ENCODE measurements around the gene EXOC1L. TPM values are rescaled to one million over a fixed set of nuclear protein-coding genes. Genes with fewer than 3 reads are reported as not detected.

Gene EXOC1L
- polyA plus RNA-seq, 2 of the 4 experiments (the other 2 are of a cell fraction) = not detected

DNA sequence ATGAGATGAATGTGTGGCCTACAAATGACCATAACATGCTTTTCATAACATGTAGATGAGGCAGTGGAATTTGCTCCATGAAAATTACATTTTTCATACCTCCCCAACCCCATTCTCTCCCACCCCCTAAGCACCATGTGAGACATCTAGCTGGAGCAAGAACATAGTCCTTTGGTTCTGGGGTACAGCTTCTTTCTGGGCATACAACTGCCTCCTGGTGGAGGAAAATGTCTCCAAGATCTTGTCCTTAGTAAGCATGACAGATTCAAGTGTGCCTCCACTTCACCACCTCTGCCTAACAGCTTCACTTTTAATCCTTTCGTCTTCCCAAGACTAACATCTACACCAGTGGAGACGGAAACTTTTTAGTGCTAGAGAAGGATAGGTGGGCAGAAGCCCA is 8.0 kb downstream of the EXOC1L start:
- 38% methylated on average over 2 of the region's 2 CpGs for whole genome bisulfite sequencing (ENCODE audit: missing lambda C conversion rate)
- H3K4me3 ChIP-seq = no peak overlapping the region
- ChIA-PET POLR2A (no interaction called here), CTCF (no interaction called here)
- no peaks in the 10 kb centered on the region for H3K9me3 ChIP-seq
- FAIRE-seq (no peak), ATAC-seq (no peak), DNase-seq (ENCODE audit: low read depth in 1 of 2, low spot score in 1 of 2) (no peak)
- H3K4me2 ChIP-seq = no peak overlapping the region
- H3K4me1 ChIP-seq = no peaks in the 10 kb centered on the region
- no peak overlapping the region for H3K27ac ChIP-seq
- TF ChIP-seq E2F6 (IDR thresholded peaks at IDR 0.05; ENCODE audit: borderline replicate concordance, low read depth) (no peak), NFE2L2 (conservative IDR thresholded peaks at IDR 0.05; ENCODE audit: low read length) (no peak), HOXB5 (CRISPR knock-in tag; IDR thresholded peaks at IDR 0.05) (no peak), ZNF302 (CRISPR knock-in tag; IDR thresholded peaks at IDR 0.05) (no peak), MAX (IDR thresholded peaks at IDR 0.05) (no peak)
- TF ChIP-seq, protein P1, sequence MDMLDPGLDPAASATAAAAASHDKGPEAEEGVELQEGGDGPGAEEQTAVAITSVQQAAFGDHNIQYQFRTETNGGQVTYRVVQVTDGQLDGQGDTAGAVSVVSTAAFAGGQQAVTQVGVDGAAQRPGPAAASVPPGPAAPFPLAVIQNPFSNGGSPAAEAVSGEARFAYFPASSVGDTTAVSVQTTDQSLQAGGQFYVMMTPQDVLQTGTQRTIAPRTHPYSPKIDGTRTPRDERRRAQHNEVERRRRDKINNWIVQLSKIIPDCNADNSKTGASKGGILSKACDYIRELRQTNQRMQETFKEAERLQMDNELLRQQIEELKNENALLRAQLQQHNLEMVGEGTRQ (IDR thresholded peaks at IDR 0.05) = no peak

- no peak for TF ChIP-seq HOXB13 (CRISPR knock-in tag; IDR thresholded peaks at IDR 0.05; ENCODE audit: low read depth)
- TF ChIP-seq ZNF302 (CRISPR knock-in tag; IDR thresholded peaks at IDR 0.05) = no peak
- no peak for TF ChIP-seq GATA3 (IDR thresholded peaks at IDR 0.05; ENCODE audit: borderline replicate concordance)
- TF ChIP-seq FOSL2 (IDR thresholded peaks at IDR 0.05) = no peak
- no peak for TF ChIP-seq FOSL2 (CRISPR knock-in tag; IDR thresholded peaks at IDR 0.05)
- TF ChIP-seq ZC3H11A (IDR thresholded peaks at IDR 0.05) = no peak
- TF ChIP-seq, protein P1 (IDR thresholded peaks at IDR 0.05) = no peak
- TF ChIP-seq FOSB (CRISPR knock-in tag; IDR thresholded peaks at IDR 0.05) = no peak
- no peak for TF ChIP-seq E2F6 (IDR thresholded peaks at IDR 0.05; ENCODE audit: borderline replicate concordance, low read depth)
- TF ChIP-seq, protein P2, sequence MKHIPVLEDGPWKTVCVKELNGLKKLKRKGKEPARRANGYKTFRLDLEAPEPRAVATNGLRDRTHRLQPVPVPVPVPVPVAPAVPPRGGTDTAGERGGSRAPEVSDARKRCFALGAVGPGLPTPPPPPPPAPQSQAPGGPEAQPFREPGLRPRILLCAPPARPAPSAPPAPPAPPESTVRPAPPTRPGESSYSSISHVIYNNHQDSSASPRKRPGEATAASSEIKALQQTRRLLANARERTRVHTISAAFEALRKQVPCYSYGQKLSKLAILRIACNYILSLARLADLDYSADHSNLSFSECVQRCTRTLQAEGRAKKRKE (CRISPR knock-in tag; IDR thresholded peaks at IDR 0.05; ENCODE audit: low read depth) = no peak
- TF ChIP-seq RNF2 (IDR thresholded peaks at IDR 0.05; ENCODE audit: borderline replicate concordance, low read depth) = no peak
- no peak for TF ChIP-seq CHD2 (IDR thresholded peaks at IDR 0.05; ENCODE audit: low read length, partially characterized antibody)
- no peak for ATAC-seq
- Histone ChIP-seq H3K4me3 (no peak overlapping the region), H3K27ac (no peak overlapping the region), H3K4me2 (no peak overlapping the region), H3K9me3 (no peaks in the 10 kb centered on the region), H3K4me1 (no peaks in the 10 kb centered on the region)
- ChIA-PET POLR2A (no interaction called here), CTCF (no interaction called here)
- no peak for DNase-seq (ENCODE audit: low read depth in 1 of 2, low spot score in 1 of 2)
- 18% methylated on average over 3 of the region's 3 CpGs for WGBS (ENCODE audit: missing lambda C conversion rate)
- no peak for FAIRE-seq
Measured at GRCh38 chr4:55830048-55830447, 10.5 kb downstream of the EXOC1L start.

- no peaks in the 10 kb centered on the region for H3K4me1 ChIP-seq
- H3K4me2 ChIP-seq = no peak overlapping the region
- H3K27ac ChIP-seq = no peak overlapping the region
- POLR2A ChIA-PET = no interaction called here
- ATAC-seq (no peak), DNase-seq (ENCODE audit: low read depth in 1 of 2, low spot score in 1 of 2) (no peak), FAIRE-seq (no peak)
- H3K9me3 ChIP-seq = no peaks in the 10 kb centered on the region
- CTCF ChIA-PET = no interaction called here
- 9% methylated on average over 4 of the region's 4 CpGs for WGBS (ENCODE audit: missing lambda C conversion rate)
- no peak for TF ChIP-seq KDM1A (IDR thresholded peaks at IDR 0.05; ENCODE audit: low read depth)
- TF ChIP-seq, protein P2 (CRISPR knock-in tag; IDR thresholded peaks at IDR 0.05; ENCODE audit: low read depth) = no peak
- TF ChIP-seq RNF2 (IDR thresholded peaks at IDR 0.05; ENCODE audit: borderline replicate concordance, low read depth) = no peak
- TF ChIP-seq NR3C1 (IDR thresholded peaks at IDR 0.05) = no peak
- no peak overlapping the region for H3K4me3 ChIP-seq
Measured at GRCh38 chr4:55830716-55831115, 11.1 kb downstream of the EXOC1L start.

Measured in A549 (cell line).